ELF-1 (cell line): ENCODE results near the gene TRAPPC3.
A peak's percentile ranks its signal among the peaks of the same experiment; 100 is the strongest.

Source experiments
- DNase-seq: peaks from one replicate; pipeline ENCODE4 v3.0.0-alpha.2; 2016; ENCODE audit warnings: low read depth, low spot score

The TRAPPC3 gene

GRCh38 chr1:36154335-36154734, 5.0 kb upstream of the TRAPPC3 start:
- DNase-seq, result no peak

- no peak for DNase-seq
These were observed 4.2 kb upstream of the TRAPPC3 start for GRCh38 chr1:36153476-36153875.

GRCh38 chr1:36151845-36152203, 2.5 kb upstream of the TRAPPC3 start:
- DNase-seq, result no peak

- no peak for DNase-seq
These were observed 2.0 kb upstream of the TRAPPC3 start for GRCh38 chr1:36151134-36151844.

- DNase-seq, result peak; percentile 97
These were observed 1.2 kb upstream of the TRAPPC3 start for GRCh38 chr1:36150296-36151133.

- DNase-seq, result no peak
These were observed 648 bp upstream of the TRAPPC3 start for GRCh38 chr1:36149973-36150295.

- no peak for DNase-seq
These were observed 457 bp downstream of the TRAPPC3 start for GRCh38 chr1:36148821-36149236.

- no peak for DNase-seq
These were observed 4.9 kb downstream of the TRAPPC3 start for GRCh38 chr1:36144413-36144812.

GRCh38 chr1:36143424-36143823, 5.9 kb downstream of the TRAPPC3 start:
- DNase-seq, result no peak

- no peak for DNase-seq
These were observed 7.2 kb downstream of the TRAPPC3 start for GRCh38 chr1:36142121-36142520.

- no peak for DNase-seq
These were observed 9.8 kb downstream of the TRAPPC3 start for GRCh38 chr1:36139521-36139920.

- DNase-seq, result no peak
These were observed 11.5 kb downstream of the TRAPPC3 start for GRCh38 chr1:36137776-36138175.

- no peak for DNase-seq
These were observed 12.1 kb downstream of the TRAPPC3 start for GRCh38 chr1:36137226-36137625.

- no peak for DNase-seq
These were observed 12.8 kb downstream of the TRAPPC3 start for GRCh38 chr1:36136535-36136934.

GRCh38 chr1:36135796-36136195, 13.5 kb downstream of the TRAPPC3 start:
- DNase-seq, result no peak

GRCh38 chr1:36135330-36135667, 14.0 kb downstream of the TRAPPC3 start:
- DNase-seq, result no peak

GRCh38 chr1:36134505-36135329, 14.6 kb downstream of the TRAPPC3 start:
- peak; percentile 91 for DNase-seq

- DNase-seq, result peak; percentile 58
These were observed 15.3 kb downstream of the TRAPPC3 start for GRCh38 chr1:36134031-36134430.

GRCh38 chr1:36133484-36133883, 15.8 kb downstream of the TRAPPC3 start:
- DNase-seq, result no peak

GRCh38 chr1:36132029-36132428, 17.3 kb downstream of the TRAPPC3 start:
- no peak for DNase-seq

- no peak for DNase-seq
These were observed 20.4 kb downstream of the TRAPPC3 start for GRCh38 chr1:36128905-36129206.

GRCh38 chr1:36128126-36128904, 21.0 kb downstream of the TRAPPC3 start:
- DNase-seq, result no peak
